ENCODE measurements around the gene KRTAP4-12. TPM values are rescaled to one million over a fixed set of nuclear protein-coding genes. Genes with fewer than 3 reads are reported as not detected.
"Not testable (repeated sequence)": the region's sequence is repeated elsewhere in the genome, so short reads cannot be mapped to it uniquely, and the experiment has no call there.

The KRTAP4-12 gene
- total and polyA plus RNA-seq, 10 of the 15 experiments (the other 5 are each of a cell fraction or from before 2014, with no cell fraction given): not detected

- not testable (repeated sequence) for H3K79me2 ChIP-seq (ENCODE audit: control insufficient read depth, insufficient read depth, low read length)
Measured at GRCh38 chr17:41083427-41083826, 40.6 kb downstream of the KRTAP4-12 start.

GRCh38 chr17:41082626-41083025 is 41.4 kb downstream of the KRTAP4-12 start:
- in situ Hi-C loops (cut with MboI): no loop called here
- DNase-seq (ENCODE audit: low read depth, low spot score) (no peak), ATAC-seq (no peak), FAIRE-seq (no peak)
- ChIA-PET CTCF (no interaction called here), RAD21 (ENCODE audit: unreplicated experiment) (no interaction called here), POLR2A (no interaction called here), SMC1A (ENCODE audit: uncharacterized antibody, unreplicated experiment) (no interaction called here)
- intact Hi-C loops (cut with micrococcal nuclease; ENCODE audit: unreplicated experiment): no loop called here
- Histone ChIP-seq H3K4me2 (ENCODE audit: control insufficient read depth, insufficient read depth) (no peak overlapping the region), H3K9me3 (replicated peaks; ENCODE audit: control insufficient read depth, insufficient read depth, low read length) (no peaks in the 10 kb centered on the region), H3K4me3 (no peak overlapping the region), H3K27ac (ENCODE audit: control insufficient read depth, insufficient read depth) (no peak overlapping the region), H2AFZ (ENCODE audit: control insufficient read depth, low read depth, low read length) (no peak overlapping the region), H3K79me2 (ENCODE audit: control insufficient read depth, insufficient read depth, low read length) (no peaks in the 10 kb centered on the region), H3K27me3 (replicated peaks in 1 of 2; ENCODE audit: control insufficient read depth in 2 of 2, insufficient read depth in 2 of 2, low read length in 1 of 2) (no peaks in the 10 kb centered on the region; a peak in 1 of 4 replicates), H4K20me1 (ENCODE audit: control insufficient read depth, insufficient read depth) (no peaks in the 10 kb centered on the region), H3K9ac (ENCODE audit: control insufficient read depth, insufficient read depth, low read length) (no peak overlapping the region), H3K36me3 (ENCODE audit: control insufficient read depth in 2 of 2, insufficient read depth in 2 of 2, low read length in 1 of 2) (no peaks in the 10 kb centered on the region), H3K4me1 (ENCODE audit: control insufficient read depth, insufficient read depth, low read length) (no peaks in the 10 kb centered on the region)
- BruUV-seq (replicated peaks): no TSS peak
- 2% methylated on average over 4 of the region's 4 CpGs for WGBS (ENCODE audit: insufficient coverage, insufficient replicate concordance, low lambda C conversion rate, missing lambda C conversion rate)
- TF ChIP-seq NR2F1 (conservative IDR thresholded peaks at IDR 0.05) (no peak), NR2C1 (IDR thresholded peaks at IDR 0.05) (no peak), JUNB (IDR thresholded peaks at IDR 0.05) (no peak), NKRF (conservative IDR thresholded peaks at IDR 0.05) (no peak), GATAD2B (conservative IDR thresholded peaks at IDR 0.05; ENCODE audit: low read depth) (no peak), IRF3 (IDR thresholded peaks at IDR 0.05) (no peak), RELB (IDR thresholded peaks at IDR 0.05; ENCODE audit: low read depth) (no peak), SIX5 (IDR thresholded peaks at IDR 0.05; ENCODE audit: low read depth, low read length, severe bottlenecking) (no peak), IRF4 (IDR thresholded peaks at IDR 0.05; ENCODE audit: low read depth, low read length) (no peak), ATF2 (IDR thresholded peaks at IDR 0.05; ENCODE audit: low read length) (no peak)

More at GRCh38 chr17:41083427-41083826, 40.6 kb downstream of the KRTAP4-12 start:
- SMC1A ChIA-PET (ENCODE audit: uncharacterized antibody, unreplicated experiment); BruUV-seq (replicated peaks); DNase-seq (ENCODE audit: low read depth, low spot score); POLR2A ChIA-PET; CTCF ChIA-PET; H3K9me3 ChIP-seq (replicated peaks; ENCODE audit: control insufficient read depth, insufficient read depth, low read length); H3K4me2 ChIP-seq (ENCODE audit: control insufficient read depth, insufficient read depth); H3K36me3 ChIP-seq (ENCODE audit: control insufficient read depth in 2 of 2, insufficient read depth in 2 of 2, low read length in 1 of 2); H4K20me1 ChIP-seq (ENCODE audit: control insufficient read depth, insufficient read depth); H2AFZ ChIP-seq (ENCODE audit: control insufficient read depth, low read depth, low read length); in situ Hi-C loops (cut with MboI); H3K4me3 ChIP-seq; H3K27ac ChIP-seq (ENCODE audit: control insufficient read depth, insufficient read depth); intact Hi-C loops (cut with micrococcal nuclease; ENCODE audit: unreplicated experiment); RAD21 ChIA-PET (ENCODE audit: unreplicated experiment); H3K27me3 ChIP-seq (replicated peaks in 1 of 2; ENCODE audit: control insufficient read depth in 2 of 2, insufficient read depth in 2 of 2, low read length in 1 of 2); H3K9ac ChIP-seq (ENCODE audit: control insufficient read depth, insufficient read depth, low read length); FAIRE-seq; H3K4me1 ChIP-seq (ENCODE audit: control insufficient read depth, insufficient read depth, low read length); ATAC-seq: not testable (repeated sequence)
- 0% methylated on average over 1 of the region's 2 CpGs for WGBS (ENCODE audit: insufficient coverage, insufficient replicate concordance, low lambda C conversion rate, missing lambda C conversion rate)

Measured in GM12878 (cell line).